GM12878 (cell line): Measurements from ENCODE around the gene TSFM.

Experiments used
- BMI1 ChIP-seq: fragments of 450-650 bp; IDR thresholded peaks from 2 replicates; pipeline ENCODE4 v1.6.1; 2016; ENCODE audit warnings: mild to moderate bottlenecking, moderate library complexity, borderline replicate concordance
- CTCF ChIP-seq, 3 experiments: IDR thresholded peaks in 2 of 3; conservative IDR thresholded peaks in 1 of 3; 2 replicates each; pipeline ENCODE4 v1.5.1; 2011; ENCODE audit warnings: low read depth in 3 of 3, low read length in 3 of 3, mild to moderate bottlenecking in 3 of 3, control low read depth in 2 of 3, moderate library complexity in 2 of 3, inconsistent platforms in 1 of 3, mixed read lengths in 1 of 3; ENCODE audit not compliant: control insufficient read depth in 2 of 3, insufficient read depth in 1 of 3; ENCODE audit errors: extremely low read depth in 1 of 3
- ELK1 ChIP-seq: IDR thresholded peaks from 2 replicates; pipeline ENCODE4 v1.6.1; 2012; ENCODE audit warnings: low read depth, low read length, improper control_type of control experiment
- EZH2 ChIP-seq: IDR thresholded peaks from 2 replicates; pipeline ENCODE4 v1.6.1; 2012; ENCODE audit warnings: low read depth, mild to moderate bottlenecking, control low read depth, inconsistent platforms, low read length, borderline replicate concordance; ENCODE audit not compliant: control insufficient read depth
- HDAC2 ChIP-seq: fragments of 200-600 bp; sonication (generic); IDR thresholded peaks from 2 replicates; pipeline ENCODE4 v1.6.1; 2017
- KLF5 ChIP-seq: fragments of 450-650 bp; IDR thresholded peaks from 2 replicates; pipeline ENCODE4 v1.6.1; 2014; ENCODE audit warnings: mild to moderate bottlenecking; ENCODE audit not compliant: partially characterized antibody
- PBX3 ChIP-seq: IDR thresholded peaks from 2 replicates; pipeline ENCODE4 v1.6.1; 2011; ENCODE audit warnings: mild to moderate bottlenecking, low read depth, low read length, moderate library complexity; ENCODE audit not compliant: insufficient replicate concordance
- POLR2A ChIP-seq: IDR thresholded peaks from 2 replicates; pipeline ENCODE4 v1.6.1; 2011; ENCODE audit warnings: low read depth, mild to moderate bottlenecking, low read length
- POLR2AphosphoS2 ChIP-seq: IDR thresholded peaks from 2 replicates; pipeline ENCODE4 v1.6.1; 2011; ENCODE audit warnings: low read depth, mild to moderate bottlenecking, low read length, improper control_type of control experiment, moderate library complexity
- SMAD1 ChIP-seq: fragments of 450-650 bp; IDR thresholded peaks from 2 replicates; pipeline ENCODE4 v1.6.1; 2018; ENCODE audit warnings: mild to moderate bottlenecking, low read depth; ENCODE audit not compliant: partially characterized antibody
- SP1 ChIP-seq: IDR thresholded peaks from one replicate; pipeline ENCODE4 v1.6.1; 2011; ENCODE audit warnings: low read depth, low read length
- TAF1 ChIP-seq: IDR thresholded peaks from 2 replicates; pipeline ENCODE4 v1.6.1; 2011; ENCODE audit warnings: mild to moderate bottlenecking, low read depth, low read length, borderline replicate concordance
- TCF7 ChIP-seq: IDR thresholded peaks from 2 replicates; pipeline ENCODE4 v1.6.1; 2014; ENCODE audit warnings: antibody characterized with exemption, borderline replicate concordance
- USF2 ChIP-seq: IDR thresholded peaks from 2 replicates; pipeline ENCODE4 v1.6.1; 2011; ENCODE audit warnings: low read depth, low read length, improper control_type of control experiment, borderline replicate concordance

- TF ChIP-seq BMI1 (no peak), POLR2A (no peak), TAF1 (no peak), CTCF (IDR thresholded peaks at IDR 0.05 in 2 of 3, conservative IDR thresholded peaks at IDR 0.05 in 1 of 3; ENCODE audit: control insufficient read depth in 2 of 3, extremely low read depth in 1 of 3, insufficient read depth in 1 of 3, low read depth in 3 of 3, low read length in 3 of 3) (no peak), SP1 (no peak), SMAD1 (no peak), PBX3 (no peak), TCF7 (no peak), EZH2 (no peak), ELK1 (no peak), USF2 (no peak), POLR2AphosphoS2 (no peak), KLF5 (no peak), HDAC2 (no peak)
Measured at GRCh38 chr12:57738661-57739237, 43.8 kb upstream of the TSFM start, which contains the start of gene AGAP2.
